Left renal cortex interstitium (tissue), 4 donors: ENCODE data around the gene CDKL2. TPM values are rescaled to one million over a fixed set of nuclear protein-coding genes. Genes with fewer than 3 reads are reported as not detected.

ENCODE experiments used
- DNase-seq, 4 donors: peaks; one replicate each; pipeline ENCODE4 v3.0.0-alpha.2; 2013; ENCODE audit warnings: low read depth in 4 of 4, low spot score in 2 of 4, missing footprints in 1 of 4
- polyA plus RNA-seq, 4 donors: library from polyadenylated mRNA; unstranded; fragments of 120-200 nt; gene quantifications; one replicate each; pipeline ENCODE4 v1.2.1, GENCODE V29; 2013; ENCODE audit not compliant: insufficient read length in 4 of 4

Gene CDKL2
- polyA plus RNA-seq, 4 donors, result 10.6 to 13.9 (median 11.8) TPM

GRCh38 chr4:75644095-75644494, 13.8 kb upstream of the CDKL2 start:
- DNase-seq, result no peak

DNA sequence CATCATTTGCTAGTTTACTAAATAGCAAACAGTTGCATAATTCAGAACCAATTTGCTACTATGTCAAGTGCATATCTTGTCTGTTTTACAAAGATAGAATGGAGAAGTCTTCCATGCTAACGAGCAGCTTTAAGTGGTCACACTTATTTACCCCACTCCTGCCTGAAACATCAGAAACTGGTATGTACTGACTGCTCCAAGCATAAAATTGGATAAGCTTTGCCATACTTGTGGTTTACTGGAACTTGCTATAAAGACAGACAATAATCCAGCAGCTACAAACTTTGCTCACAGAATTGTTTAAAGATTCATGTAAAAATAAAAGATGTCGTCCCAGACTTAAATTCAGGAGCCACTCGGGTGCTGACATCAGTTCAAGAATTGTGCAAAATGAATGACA, 13.3 kb upstream of the CDKL2 start:
- DNase-seq, result no peak

DNA sequence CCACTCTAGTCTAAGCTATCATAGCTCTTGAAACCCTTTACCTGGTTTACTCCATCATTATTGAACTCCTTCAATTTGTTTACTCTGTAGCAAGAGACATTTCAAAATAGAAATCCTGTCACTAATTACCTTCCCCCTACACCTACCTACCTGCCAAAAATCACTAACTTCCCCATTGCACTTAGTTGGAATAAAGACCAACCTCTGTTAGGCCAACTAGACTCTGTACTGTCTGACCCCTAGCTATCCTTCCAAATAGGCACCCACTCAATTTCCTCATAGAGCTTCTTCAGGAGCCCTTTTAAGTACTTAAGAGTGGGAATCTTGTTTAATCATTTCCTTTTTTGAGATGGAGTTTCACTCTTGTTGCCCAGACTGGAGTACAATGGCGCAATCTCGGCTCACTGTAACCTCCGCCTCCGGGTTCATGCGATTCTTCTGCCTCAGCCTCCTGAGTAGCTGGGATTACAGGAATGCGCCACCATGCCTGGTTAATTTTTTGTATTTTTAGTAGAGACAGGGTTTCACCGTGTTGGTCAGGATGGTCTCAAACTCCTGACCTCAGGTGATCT, 8.9 kb upstream of the CDKL2 start:
- DNase-seq, result no peak

GRCh38 chr4:75637827-75638226, 7.5 kb upstream of the CDKL2 start:
- no peak for DNase-seq

DNA sequence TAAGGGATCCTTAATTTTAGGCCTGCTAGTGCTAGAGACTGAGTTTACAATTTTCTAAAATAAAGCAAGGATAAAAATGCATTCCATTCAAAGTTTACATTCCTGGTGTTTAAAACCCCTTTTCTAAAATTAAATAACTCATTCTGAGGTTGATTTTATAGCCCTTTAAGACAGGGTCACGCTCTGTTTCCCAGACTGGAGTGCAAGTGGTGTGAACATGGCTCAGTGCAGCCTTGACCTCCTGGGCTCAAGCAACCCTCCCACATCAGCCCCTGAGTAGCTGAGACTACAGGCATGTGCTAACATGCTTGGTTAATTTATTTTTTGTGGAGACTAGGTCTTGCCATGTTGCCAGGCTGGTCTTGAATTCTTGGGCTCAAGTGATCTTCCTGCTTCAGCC, 6.8 kb upstream of the CDKL2 start:
- peak in 2 of 4 donors; percentile 28 to 52 for DNase-seq

DNA sequence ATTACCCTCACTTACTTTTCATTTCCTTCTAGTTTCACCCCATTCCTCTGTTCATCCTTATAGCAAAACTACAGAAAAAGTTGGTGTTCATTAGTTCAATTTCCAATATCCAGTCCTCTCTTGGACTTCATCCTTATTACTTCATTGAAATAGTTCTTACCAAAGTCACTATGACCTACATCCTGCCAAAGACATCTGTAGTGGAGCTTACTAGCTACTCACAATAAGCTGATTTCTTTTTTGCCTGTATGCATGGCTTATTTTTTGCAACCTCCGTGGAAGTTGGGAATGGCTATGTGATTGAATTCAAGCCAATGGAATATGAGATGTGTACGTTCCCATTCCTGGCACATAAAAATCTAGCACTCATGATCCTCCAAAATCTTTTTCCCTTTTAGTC, 4.6 kb upstream of the CDKL2 start:
- no peak for DNase-seq

- no peak for DNase-seq
Observed at GRCh38 chr4:75634281-75634680, 4.0 kb upstream of the CDKL2 start.

DNA sequence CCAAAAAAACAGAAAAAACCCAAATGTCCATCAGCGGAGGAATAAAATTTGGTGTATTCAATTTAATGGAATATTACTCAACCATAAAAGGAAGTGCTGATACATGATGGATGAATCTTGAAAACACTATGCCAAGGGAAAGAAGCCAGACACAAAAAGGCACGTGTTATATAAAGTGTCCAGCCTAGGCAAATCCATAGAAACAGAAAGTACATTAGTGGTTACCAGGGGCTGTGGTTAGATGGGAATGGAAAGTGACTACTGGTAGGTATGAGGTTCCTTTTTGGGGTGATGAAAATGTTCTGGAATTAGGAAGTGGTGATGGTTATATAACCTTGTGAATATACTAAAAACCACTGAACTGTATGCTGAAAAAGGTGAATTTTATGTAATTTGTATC, 3.5 kb upstream of the CDKL2 start:
- no peak for DNase-seq

DNA sequence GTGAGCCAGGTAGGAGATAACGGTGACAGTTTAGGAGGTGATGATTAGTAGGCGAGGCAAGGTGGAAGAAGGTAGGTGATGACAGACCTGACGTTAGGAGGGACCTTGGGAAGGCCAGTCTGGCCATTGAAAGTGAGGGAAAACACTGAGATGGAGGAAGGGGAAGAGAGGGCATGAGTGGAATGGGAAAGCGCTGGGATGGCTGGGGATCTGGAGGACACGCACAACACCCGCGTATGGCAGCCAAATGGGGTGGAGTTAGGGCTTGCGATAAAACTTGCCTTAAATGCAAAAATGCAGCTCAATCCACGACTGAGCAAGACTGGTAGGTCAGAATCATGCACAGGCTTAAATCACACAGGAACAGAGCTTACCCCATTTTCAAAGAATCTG, 605 bp upstream of the CDKL2 start:
- no peak for DNase-seq

GRCh38 chr4:75629239-75629638, 1.1 kb downstream of the CDKL2 start:
- DNase-seq, result no peak

GRCh38 chr4:75623026-75623425, 7.3 kb downstream of the CDKL2 start:
- no peak for DNase-seq

GRCh38 chr4:75621715-75622114, 8.6 kb downstream of the CDKL2 start:
- no peak for DNase-seq

DNA sequence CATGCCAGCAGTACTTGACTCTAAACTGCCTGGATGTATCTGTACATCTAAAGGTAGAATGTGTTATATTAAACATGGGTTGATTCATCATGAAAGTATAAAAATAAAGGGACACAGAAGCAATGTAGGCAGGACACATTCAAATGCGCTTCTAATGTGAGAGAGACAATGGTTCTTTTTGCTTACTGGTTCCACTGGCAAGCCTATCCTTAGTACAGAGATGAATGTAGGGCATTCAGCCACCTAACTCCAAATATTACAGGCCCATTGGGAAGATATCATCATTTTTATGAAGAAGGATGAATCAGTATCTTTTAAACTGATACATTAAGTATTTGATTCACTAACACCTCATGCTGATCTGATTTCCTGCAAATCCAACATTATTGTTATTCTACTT, 18.0 kb downstream of the CDKL2 start:
- no peak for DNase-seq

- no peak for DNase-seq
Observed at GRCh38 chr4:75605928-75606327, 24.4 kb downstream of the CDKL2 start.

DNA sequence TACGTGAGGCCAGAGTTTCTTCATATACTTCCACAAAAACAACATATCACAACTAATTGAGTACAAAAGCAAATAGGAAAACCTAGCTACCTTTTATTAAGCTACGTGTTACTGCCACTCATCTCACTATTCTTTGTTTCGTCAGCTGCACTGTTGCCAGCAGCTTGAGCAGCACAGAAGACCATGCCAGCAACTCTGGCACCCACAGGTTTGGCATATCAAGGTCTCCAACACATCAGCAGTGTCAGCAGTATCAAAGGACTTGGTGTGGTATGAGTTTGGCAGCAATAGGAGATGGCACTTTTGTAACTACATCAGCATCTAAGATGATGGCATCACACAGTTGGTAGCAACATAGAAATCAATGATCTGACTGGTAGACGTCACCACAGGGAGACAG, 30.7 kb downstream of the CDKL2 start:
- DNase-seq, result no peak

- DNase-seq, result no peak
Observed at GRCh38 chr4:75598390-75598789, 31.9 kb downstream of the CDKL2 start.

DNA sequence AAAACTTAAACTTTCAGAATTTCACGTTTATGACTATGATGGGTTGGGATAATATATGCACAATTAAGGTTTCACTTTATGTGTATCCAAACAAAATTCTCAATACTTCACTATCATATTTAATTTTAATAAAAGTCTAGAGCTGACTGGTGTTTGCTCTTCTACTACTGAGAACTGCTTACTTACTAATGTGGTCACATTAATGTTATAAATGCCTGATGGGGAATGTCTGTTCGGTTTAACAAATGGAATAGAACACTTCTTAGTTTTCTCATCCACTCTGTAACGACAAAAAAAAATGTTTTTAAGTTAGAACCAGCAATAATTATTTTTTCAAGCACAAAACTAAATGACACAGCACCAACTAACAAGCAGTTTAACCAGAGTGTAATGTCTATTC, 34.3 kb downstream of the CDKL2 start:
- DNase-seq, result no peak

GRCh38 chr4:75593393-75593792, 36.9 kb downstream of the CDKL2 start:
- DNase-seq, result no peak

- DNase-seq, result no peak
Observed at GRCh38 chr4:75584067-75584466, 46.3 kb downstream of the CDKL2 start.

- no peak for DNase-seq
Observed at GRCh38 chr4:75567725-75568124, 62.6 kb downstream of the CDKL2 start.

DNA sequence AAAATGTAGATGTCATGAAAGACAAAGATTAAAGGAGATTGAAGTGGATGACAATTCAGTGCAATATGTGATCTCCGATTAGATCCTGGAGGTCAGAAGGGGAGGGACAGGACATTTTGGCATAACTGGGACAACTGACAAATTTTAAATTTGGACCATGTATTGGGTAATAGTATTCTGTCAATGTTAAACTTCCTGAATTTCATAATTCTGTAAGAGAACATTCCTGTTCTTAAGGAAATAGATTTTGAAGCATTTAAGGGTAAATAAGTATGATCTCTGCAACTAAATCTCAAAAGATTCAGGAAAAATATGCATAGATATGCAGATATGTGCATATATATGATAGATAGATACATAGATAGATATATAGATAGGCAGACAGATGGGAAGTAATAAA, 63.4 kb downstream of the CDKL2 start:
- no peak for DNase-seq

DNA sequence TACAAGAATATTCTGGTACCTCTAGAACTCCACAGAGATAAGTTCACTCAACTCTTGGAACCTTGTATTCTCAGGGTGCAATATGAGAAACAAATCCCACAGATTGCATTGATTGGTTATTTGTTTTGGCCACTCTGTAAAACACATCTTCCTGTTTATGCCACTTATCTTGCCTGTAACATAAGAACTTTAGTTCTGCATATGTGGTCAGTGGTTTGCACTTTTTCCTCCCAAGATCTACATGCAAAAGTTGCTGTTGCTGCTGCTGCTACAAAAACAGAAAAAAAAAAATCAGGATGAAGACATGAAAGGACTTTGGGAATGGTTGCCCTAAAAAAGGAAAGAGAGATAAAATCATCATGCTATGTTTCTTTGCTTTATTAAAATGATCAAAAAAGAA, 64.8 kb downstream of the CDKL2 start:
- no peak for DNase-seq

DNA sequence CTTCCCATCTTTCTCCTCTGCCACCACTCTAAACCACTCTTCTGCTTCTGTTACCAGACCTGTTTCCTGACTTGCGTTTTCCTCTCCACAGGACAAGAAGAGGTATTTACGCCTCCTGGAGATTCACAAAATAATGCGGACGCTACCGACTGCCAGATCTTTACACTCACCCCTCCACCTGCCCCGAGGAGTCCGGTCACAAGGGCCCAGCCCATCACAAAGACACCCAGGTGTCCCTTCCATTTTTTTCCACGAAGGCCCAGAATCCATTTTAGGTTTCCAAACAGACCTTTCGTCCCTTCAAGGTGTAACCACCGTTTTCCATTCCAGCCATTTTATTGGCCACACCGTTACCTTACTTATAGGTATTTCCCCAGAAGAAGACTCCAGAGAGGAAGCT, 66.3 kb downstream of the CDKL2 start:
- no peak for DNase-seq
